GM13977 (cell line): ENCODE data around the gene METAP2.

Experiments
- DNase-seq: peaks from one replicate; pipeline ENCODE4 v3.0.0; 2012; ENCODE audit warnings: low spot score
- CTCF ChIP-seq: IDR thresholded peaks from 2 replicates; pipeline ENCODE4 v1.5.1; 2012; ENCODE audit warnings: mild to moderate bottlenecking, control low read depth; ENCODE audit not compliant: insufficient read depth; ENCODE audit errors: extremely low read depth, missing control alignments
- in situ Hi-C: fragments of 300-500 bp; cut with MboI; formaldehyde crosslinking; loops from one replicate; pipeline ENCODE4 v1.12.0; 2022; ENCODE audit warnings: low sequenced_read_pairs, low pct_unique_long_range_greater_than_20kb, mixed read lengths, inconsistent platforms; ENCODE audit not compliant: unreplicated experiment

Gene METAP2

GRCh38 chr12:95473884-95474659, at the start of gene METAP2:
Gene METAP2, plus strand, starts transcription at chr12:95474152. Its CDS starts 28 bp downstream, at chr12:95474180.
- TF ChIP-seq CTCF = no peak
- in situ Hi-C loops = no loop called here
- peak; percentile 90 for DNase-seq

- in situ Hi-C loops = no loop called here
- TF ChIP-seq CTCF = no peak
Measured at GRCh38 chr12:95424271-95424994, 49.5 kb upstream of the METAP2 start.

DNA sequence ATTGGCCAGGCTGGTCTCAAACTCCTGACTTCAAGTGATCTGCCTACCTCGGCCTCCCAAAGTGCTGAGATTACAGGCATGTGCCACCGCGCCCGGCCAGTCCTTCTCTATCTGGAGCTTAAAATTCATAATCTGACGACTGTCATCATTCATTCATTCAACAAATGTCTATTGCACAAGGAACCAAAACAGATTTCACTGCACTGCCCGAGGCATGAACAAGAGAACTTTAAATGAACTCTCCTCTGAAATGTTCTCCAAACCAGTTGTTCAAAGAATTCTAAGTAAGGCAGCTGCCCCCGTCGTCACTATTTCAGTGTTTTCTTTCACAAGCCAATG, 44.8 kb upstream of the METAP2 start:
- in situ Hi-C loops = no loop called here
- no peak for TF ChIP-seq CTCF
- DNase-seq = no peak

More at GRCh38 chr12:95424271-95424994, 49.5 kb upstream of the METAP2 start:
- DNase-seq = no peak

DNA sequence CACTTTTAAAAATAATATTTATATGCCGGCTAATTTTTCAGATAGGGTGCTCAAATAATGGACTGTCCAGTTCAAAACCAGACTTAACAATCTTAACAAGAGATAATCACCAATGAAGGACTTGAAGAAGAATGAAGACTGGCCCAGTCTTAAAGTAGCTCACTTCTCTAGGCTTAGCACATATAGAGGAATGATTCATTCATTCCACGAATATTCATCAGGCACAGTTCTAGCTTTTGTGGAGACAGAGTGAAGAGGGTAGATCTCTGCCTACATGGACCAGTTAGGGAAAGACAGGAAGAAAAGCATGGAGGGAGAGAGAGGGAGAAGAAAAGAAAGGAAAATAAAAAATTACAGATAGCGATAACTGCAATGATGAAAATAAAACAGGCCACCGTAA, 42.8 kb upstream of the METAP2 start:
- in situ Hi-C loops = no loop called here
- no peak for TF ChIP-seq CTCF
- DNase-seq = no peak

GRCh38 chr12:95435355-95435754, 38.6 kb upstream of the METAP2 start:
- TF ChIP-seq CTCF = no peak
- in situ Hi-C loops = no loop called here

GRCh38 chr12:95437565-95437964, 36.4 kb upstream of the METAP2 start:
- in situ Hi-C loops = no loop called here
- no peak for TF ChIP-seq CTCF
- DNase-seq = no peak

More at GRCh38 chr12:95435355-95435754, 38.6 kb upstream of the METAP2 start:
- DNase-seq = no peak
